HEK293 (cell line): ENCODE measurements around the gene SEMA3D.

Experiments used
- CTCF ChIA-PET: fragments of 350-600 bp; formaldehyde crosslinking; extraction: SDS; loops from one replicate; lab custom pipeline; 2021; ENCODE audit warnings: antibody characterized with exemption; lab: Yijun Ruan, JAX
- POLR2A ChIA-PET: fragments of 300-600 bp; formaldehyde crosslinking; extraction: SDS; loops from one replicate; lab custom pipeline; 2020; ENCODE audit warnings: antibody characterized with exemption, inconsistent platforms; lab: Yijun Ruan, JAX
- H3K27ac ChIP-seq: fragments of 200-500 bp; sonication (Bioruptor generic); 2 replicates; pipeline ENCODE4 v1.5.1; 2014; ENCODE audit warnings: low read depth, low read length, control low read depth, inconsistent platforms; ENCODE audit errors: extremely low read depth
- H3K36me3 ChIP-seq, 2 experiments: fragments of 200-500 bp in 1 of 2; sonication (Bioruptor generic) in 1 of 2; 1 replicate in 1 of 2; 2 replicates in 1 of 2; pipeline ENCODE4 v1.5.1; 2014 to 2017; ENCODE audit warnings: inconsistent platforms in 2 of 2, low read length in 2 of 2; ENCODE audit not compliant: control insufficient read depth in 2 of 2, insufficient read depth in 1 of 2
- H3K4me1 ChIP-seq: fragments of 200-500 bp; sonication (Bioruptor generic); 2 replicates; pipeline ENCODE4 v1.5.1; 2014; ENCODE audit warnings: mild to moderate bottlenecking, low read length, inconsistent platforms; ENCODE audit not compliant: control insufficient read depth, insufficient read depth
- H3K4me3 ChIP-seq: 2 replicates; pipeline ENCODE4 v1.5.1; 2011; ENCODE audit warnings: low read depth, mild to moderate bottlenecking, control low read depth, low read length, moderate library complexity
- H3K9me3 ChIP-seq: fragments of 200-500 bp; sonication (Bioruptor generic); 2 replicates; pipeline ENCODE4 v1.5.1; 2014; ENCODE audit warnings: low read depth, low read length, inconsistent platforms; ENCODE audit not compliant: control insufficient read depth, insufficient read depth
- SP7 ChIP-seq: fragments of 450-650 bp; formaldehyde crosslinking; IDR thresholded peaks from 2 replicates; pipeline ENCODE4 v1.5.1; 2016; ENCODE audit warnings: missing biosample characterization, missing genetic modification characterization
- ZBTB11 ChIP-seq: fragments of 450-650 bp; formaldehyde crosslinking; conservative IDR thresholded peaks from 2 replicates; pipeline ENCODE4 v1.5.1; 2016; ENCODE audit warnings: low read depth, missing biosample characterization, missing genetic modification characterization
- ZBTB21 ChIP-seq: fragments of 450-650 bp; formaldehyde crosslinking; IDR thresholded peaks from 2 replicates; pipeline ENCODE4 v1.5.1; 2017; ENCODE audit warnings: missing biosample characterization, missing genetic modification characterization
- ZEB2 ChIP-seq: fragments of 450-650 bp; formaldehyde crosslinking; IDR thresholded peaks from 2 replicates; pipeline ENCODE4 v1.5.1; 2016; ENCODE audit warnings: missing biosample characterization, missing genetic modification characterization
- ZFP3 ChIP-seq: fragments of 450-650 bp; formaldehyde crosslinking; IDR thresholded peaks from 2 replicates; pipeline ENCODE4 v1.5.1; 2016; ENCODE audit warnings: low read depth, missing biosample characterization, missing genetic modification characterization
- ZNF10 ChIP-seq: fragments of 450-650 bp; formaldehyde crosslinking; IDR thresholded peaks from 2 replicates; pipeline ENCODE4 v1.5.1; 2017; ENCODE audit warnings: missing biosample characterization, missing genetic modification characterization
- ZNF132 ChIP-seq: fragments of 450-650 bp; formaldehyde crosslinking; IDR thresholded peaks from 2 replicates; pipeline ENCODE4 v1.5.1; 2017; ENCODE audit warnings: missing biosample characterization, missing genetic modification characterization, borderline replicate concordance
- ZNF280D ChIP-seq: fragments of 450-650 bp; formaldehyde crosslinking; IDR thresholded peaks from 2 replicates; pipeline ENCODE4 v1.5.1; 2016; ENCODE audit warnings: missing biosample characterization, missing genetic modification characterization
- ZNF341 ChIP-seq: fragments of 450-650 bp; formaldehyde crosslinking; IDR thresholded peaks from 2 replicates; pipeline ENCODE4; 2016; ENCODE audit warnings: low read depth, missing biosample characterization, missing genetic modification characterization
- ZNF362 ChIP-seq: fragments of 450-650 bp; formaldehyde crosslinking; IDR thresholded peaks from 2 replicates; pipeline ENCODE4 v1.5.1; 2016; ENCODE audit warnings: missing biosample characterization, missing genetic modification characterization
- ZNF449 ChIP-seq: fragments of 450-650 bp; formaldehyde crosslinking; IDR thresholded peaks from 2 replicates; pipeline ENCODE4 v1.5.1; 2017; ENCODE audit warnings: missing biosample characterization, mild to moderate bottlenecking, missing genetic modification characterization, moderate library complexity
- ZNF513 ChIP-seq: fragments of 450-650 bp; IDR thresholded peaks from 2 replicates; pipeline ENCODE4 v1.5.1; 2018; ENCODE audit warnings: missing biosample characterization, missing genetic modification characterization
- ZNF514 ChIP-seq: fragments of 450-650 bp; formaldehyde crosslinking; IDR thresholded peaks from 2 replicates; pipeline ENCODE4 v1.5.1; 2016; ENCODE audit warnings: missing biosample characterization, missing genetic modification characterization
- ZNF521 ChIP-seq: fragments of 450-650 bp; formaldehyde crosslinking; IDR thresholded peaks from 2 replicates; pipeline ENCODE4 v1.5.1; 2017; ENCODE audit warnings: missing biosample characterization, mild to moderate bottlenecking, missing genetic modification characterization
- ZNF837 ChIP-seq: fragments of 450-650 bp; formaldehyde crosslinking; IDR thresholded peaks from 2 replicates; pipeline ENCODE4 v1.5.1; 2016; ENCODE audit warnings: missing biosample characterization, missing genetic modification characterization
- ZSCAN4 ChIP-seq: fragments of 450-650 bp; formaldehyde crosslinking; IDR thresholded peaks from 2 replicates; pipeline ENCODE4 v1.5.1; 2017; ENCODE audit warnings: missing biosample characterization, missing genetic modification characterization
- TF ChIP-seq, protein P1 (sequence below): fragments of 450-650 bp; formaldehyde crosslinking; optimal IDR thresholded peaks from 2 replicates; pipeline ENCODE3; 2016; ENCODE audit warnings: missing biosample characterization, mild to moderate bottlenecking, missing genetic modification characterization
- TF ChIP-seq, protein P2 (sequence below): fragments of 450-650 bp; formaldehyde crosslinking; IDR thresholded peaks from 2 replicates; pipeline ENCODE4 v1.5.1; 2017; ENCODE audit warnings: missing biosample characterization, missing genetic modification characterization
- TF ChIP-seq, protein P3 (sequence below): sonication (generic); formaldehyde crosslinking; IDR thresholded peaks from 2 replicates; pipeline ENCODE4 v1.8.1; 2022; ENCODE audit warnings: mild to moderate bottlenecking, moderate library complexity, missing genetic modification reagents

The SEMA3D gene

GRCh38 chr7:85230623-85231022 lies 43.8 kb upstream of the SEMA3D start:
- TF ChIP-seq ZNF513, result no peak
- TF ChIP-seq, protein P1, sequence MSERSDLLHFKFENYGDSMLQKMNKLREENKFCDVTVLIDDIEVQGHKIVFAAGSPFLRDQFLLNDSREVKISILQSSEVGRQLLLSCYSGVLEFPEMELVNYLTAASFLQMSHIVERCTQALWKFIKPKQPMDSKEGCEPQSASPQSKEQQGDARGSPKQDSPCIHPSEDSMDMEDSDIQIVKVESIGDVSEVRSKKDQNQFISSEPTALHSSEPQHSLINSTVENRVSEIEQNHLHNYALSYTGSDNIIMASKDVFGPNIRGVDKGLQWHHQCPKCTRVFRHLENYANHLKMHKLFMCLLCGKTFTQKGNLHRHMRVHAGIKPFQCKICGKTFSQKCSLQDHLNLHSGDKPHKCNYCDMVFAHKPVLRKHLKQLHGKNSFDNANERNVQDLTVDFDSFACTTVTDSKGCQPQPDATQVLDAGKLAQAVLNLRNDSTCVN (tag by site-specific recombination), result no peak
- no peak for TF ChIP-seq ZNF280D (tag by site-specific recombination)
- no peak for TF ChIP-seq ZNF362 (tag by site-specific recombination)
- no peak for TF ChIP-seq ZBTB11
- TF ChIP-seq ZNF132 (tag by site-specific recombination), result no peak
- no peak for TF ChIP-seq ZNF837 (tag by site-specific recombination)
- TF ChIP-seq ZNF341 (tag by site-specific recombination), result no peak
- peaks cover 14% of the 10 kb centered on the region; the same call in 1 of the 2 replicates for H3K4me1 ChIP-seq
- POLR2A ChIA-PET, result no interaction called here
- CTCF ChIA-PET, result no interaction called here
- H3K36me3 ChIP-seq, result no peaks in the 10 kb centered on the region
- no peak overlapping the region for H3K27ac ChIP-seq
- H3K9me3 ChIP-seq, result no peaks in the 10 kb centered on the region
- H3K4me3 ChIP-seq, result no peak overlapping the region

- Histone ChIP-seq H3K36me3 (no peaks in the 10 kb centered on the region), H3K9me3 (no peaks in the 10 kb centered on the region), H3K4me1 (peaks cover 14% of the 10 kb centered on the region; the same call in 1 of the 2 replicates), H3K4me3 (no peak overlapping the region), H3K27ac (no peak overlapping the region)
- ChIA-PET POLR2A (no interaction called here), CTCF (no interaction called here)
- TF ChIP-seq, protein P2, sequence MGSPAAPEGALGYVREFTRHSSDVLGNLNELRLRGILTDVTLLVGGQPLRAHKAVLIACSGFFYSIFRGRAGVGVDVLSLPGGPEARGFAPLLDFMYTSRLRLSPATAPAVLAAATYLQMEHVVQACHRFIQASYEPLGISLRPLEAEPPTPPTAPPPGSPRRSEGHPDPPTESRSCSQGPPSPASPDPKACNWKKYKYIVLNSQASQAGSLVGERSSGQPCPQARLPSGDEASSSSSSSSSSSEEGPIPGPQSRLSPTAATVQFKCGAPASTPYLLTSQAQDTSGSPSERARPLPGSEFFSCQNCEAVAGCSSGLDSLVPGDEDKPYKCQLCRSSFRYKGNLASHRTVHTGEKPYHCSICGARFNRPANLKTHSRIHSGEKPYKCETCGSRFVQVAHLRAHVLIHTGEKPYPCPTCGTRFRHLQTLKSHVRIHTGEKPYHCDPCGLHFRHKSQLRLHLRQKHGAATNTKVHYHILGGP (tag by site-specific recombination), result no peak
- TF ChIP-seq ZNF10 (no peak), ZSCAN4 (tag by site-specific recombination) (no peak), SP7 (tag by site-specific recombination) (no peak), ZBTB21 (no peak), ZFP3 (tag by site-specific recombination) (no peak), ZNF521 (no peak), ZNF514 (no peak), ZEB2 (tag by site-specific recombination) (no peak), ZNF449 (no peak)
- TF ChIP-seq, protein P3, sequence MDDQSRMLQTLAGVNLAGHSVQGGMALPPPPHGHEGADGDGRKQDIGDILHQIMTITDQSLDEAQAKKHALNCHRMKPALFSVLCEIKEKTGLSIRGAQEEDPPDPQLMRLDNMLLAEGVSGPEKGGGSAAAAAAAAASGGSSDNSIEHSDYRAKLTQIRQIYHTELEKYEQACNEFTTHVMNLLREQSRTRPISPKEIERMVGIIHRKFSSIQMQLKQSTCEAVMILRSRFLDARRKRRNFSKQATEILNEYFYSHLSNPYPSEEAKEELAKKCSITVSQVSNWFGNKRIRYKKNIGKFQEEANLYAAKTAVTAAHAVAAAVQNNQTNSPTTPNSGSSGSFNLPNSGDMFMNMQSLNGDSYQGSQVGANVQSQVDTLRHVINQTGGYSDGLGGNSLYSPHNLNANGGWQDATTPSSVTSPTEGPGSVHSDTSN (CRISPR knock-in tag), result no peak
These were observed 42.7 kb upstream of the SEMA3D start for GRCh38 chr7:85229544-85229943.
